Naive thymus-derived CD8-positive, alpha-beta T cell (primary cell): ENCODE measurements around the gene FAM107B. TPM values are rescaled to one million over a fixed set of nuclear protein-coding genes. Genes with fewer than 3 reads are reported as not detected.
"Not testable (repeated sequence)": the region's sequence is repeated elsewhere in the genome, so short reads cannot be mapped to it uniquely, and the experiment has no call there.

Source experiments
- ATAC-seq, 2 donors: fragments of 150-1000 bp; cut with Tn5 transposase in 1 of 2; sonication (Bioruptor Pico), chemical (Tn5 transposase) in 1 of 2; 1 replicate in 1 of 2; 2 replicates in 1 of 2; pipeline ENCODE4 v1.10.0; 2021; ENCODE audit warnings: mild to moderate bottlenecking in 2 of 2, moderate library complexity in 2 of 2
- POLR2A ChIA-PET: fragments of 350-600 bp; sonication (Branson Sonifier 250); formaldehyde crosslinking; loops from one replicate; lab custom pipeline; 2021; ENCODE audit warnings: antibody characterized with exemption; lab: Charles Lee
- DNase-seq, 10 donors: peaks; one replicate each; pipeline versions ENCODE4 v3.0.0 to v3.0.0-alpha.2; 2020 to 2022
- H3K27ac Mint-ChIP-seq, 10 donors: one replicate each; pipeline ENCODE4 v1.8.0; 2020 to 2022; ENCODE audit warnings: mild to moderate bottlenecking in 10 of 10, mixed read lengths in 10 of 10, moderate library complexity in 4 of 10, inconsistent platforms in 1 of 10
- H3K27me3 Mint-ChIP-seq, 5 donors: one replicate each; pipeline ENCODE4 v1.8.0; 2021 to 2022; ENCODE audit warnings: mixed read lengths in 5 of 5
- H3K36me3 Mint-ChIP-seq, 3 donors: one replicate each; pipeline ENCODE4 v1.8.0; 2020 to 2022; ENCODE audit warnings: mixed read lengths in 3 of 3, mild to moderate bottlenecking in 2 of 3, inconsistent platforms in 1 of 3
- H3K4me1 Mint-ChIP-seq, 4 donors: one replicate each; pipeline ENCODE4 v1.8.0; 2021 to 2022; ENCODE audit warnings: mixed read lengths in 4 of 4
- H3K4me3 Mint-ChIP-seq, 10 donors: one replicate each; pipeline ENCODE4 v1.8.0; 2020 to 2022; ENCODE audit warnings: mild to moderate bottlenecking in 10 of 10, mixed read lengths in 10 of 10, moderate library complexity in 6 of 10, inconsistent platforms in 1 of 10
- H3K9me3 Mint-ChIP-seq, 9 donors: one replicate each; pipeline ENCODE4 v1.8.0; 2020 to 2022; ENCODE audit warnings: mixed read lengths in 9 of 9, mild to moderate bottlenecking in 3 of 9, inconsistent platforms in 1 of 9, moderate library complexity in 1 of 9
- polyA plus RNA-seq, 3 donors: library from polyadenylated mRNA; unstranded; fragments of 300-500 nt; fragmentation: Illumina TruSeq; gene quantifications; one replicate each; pipeline ENCODE4 v1.2.3, GENCODE V29; 2021
- total RNA-seq, 8 experiments: library from RNA in 2 of 8; stranded (reverse) in 2 of 8; gene quantifications; one replicate each; pipeline ENCODE4 v1.2.3 and lab custom pipeline; 2021 to 2026

Gene FAM107B
- total and polyA plus RNA-seq, 5 experiments from 2014 or later, result 250 to 319 (median 260) TPM

DNA sequence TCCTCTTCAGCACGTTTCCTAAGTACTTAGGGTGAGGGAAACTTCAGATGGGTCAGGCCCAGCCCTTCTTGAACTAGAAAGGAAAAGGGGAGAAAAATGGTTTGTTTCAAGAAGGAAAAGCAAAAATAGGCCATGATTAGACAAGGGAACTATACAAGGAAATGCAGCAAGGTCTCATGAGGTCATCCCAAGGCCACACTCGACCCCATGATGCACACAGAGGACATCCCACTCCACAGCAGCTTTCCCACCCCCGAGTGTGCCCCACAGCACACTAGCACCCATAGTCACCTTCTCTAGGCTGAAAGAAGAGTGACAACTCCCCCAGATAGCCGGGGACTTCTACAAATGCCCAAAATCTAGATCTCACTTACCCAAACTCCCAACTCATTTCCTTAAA lies 173.4 kb downstream of the FAM107B start:
- H3K9me3 Mint-ChIP-seq, result no peaks in the 10 kb centered on the region
- no peaks in the 10 kb centered on the region for H3K27me3 Mint-ChIP-seq
- H3K4me3 Mint-ChIP-seq, result peak overlapping the region; percentile 80 to 100 (median 98)
- H3K4me1 Mint-ChIP-seq, result peaks cover 46 to 93% (median 78%) of the 10 kb centered on the region in 4 donors
- peaks cover 0 to 48% (median 29%) of the 10 kb centered on the region in 3 donors for H3K36me3 Mint-ChIP-seq
- ATAC-seq, result no peak
- H3K27ac Mint-ChIP-seq, result peak overlapping the region; percentile 80 to 98 (median 92)
- POLR2A ChIA-PET, result interaction anchor here (0.6 to 3.5 kb wide), 7 partner anchors 10 to 102 kb away, joined by 3 to 30 read pairs (median 6); no protein-coding TSS in a partner anchor
- no peak for DNase-seq

DNA sequence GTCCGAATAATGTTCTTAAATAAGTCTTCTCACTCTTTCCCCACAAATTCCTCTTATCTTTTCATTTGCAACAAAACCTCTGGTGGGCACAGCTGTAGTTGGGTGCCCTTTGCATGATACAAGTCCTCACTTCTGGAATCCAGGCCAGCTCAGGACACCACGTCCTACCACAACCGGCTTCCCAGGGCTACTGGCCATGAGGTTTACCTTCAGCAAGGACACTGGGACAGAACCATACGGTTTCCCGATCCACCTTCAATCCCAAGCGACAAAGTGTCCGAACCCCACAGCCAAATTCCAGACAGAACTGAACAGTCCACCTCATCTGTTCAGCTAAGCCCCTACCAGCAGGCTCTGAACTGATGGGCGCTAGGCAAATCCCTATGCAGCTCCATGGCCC lies 174.6 kb downstream of the FAM107B start:
- Mint-ChIP-seq H3K27me3 (no peaks in the 10 kb centered on the region), H3K27ac (peak overlapping the region; percentile 74 to 98 (median 94)), H3K36me3 (peaks cover 4 to 60% (median 40%) of the 10 kb centered on the region in 3 donors), H3K9me3 (peaks cover 0 to 8% (median 0%) of the 10 kb centered on the region in 9 donors), H3K4me3 (peak overlapping the region in 9 of 10 donors; percentile 22 to 73 (median 46)), H3K4me1 (peaks cover 51 to 92% (median 83%) of the 10 kb centered on the region in 4 donors)
- DNase-seq (no peak), ATAC-seq (no peak)
- POLR2A ChIA-PET, result interaction anchor here (0.7 to 3.5 kb wide), 11 partner anchors 8 to 101 kb away, joined by 3 to 30 read pairs (median 6); no protein-coding TSS in a partner anchor

DNA sequence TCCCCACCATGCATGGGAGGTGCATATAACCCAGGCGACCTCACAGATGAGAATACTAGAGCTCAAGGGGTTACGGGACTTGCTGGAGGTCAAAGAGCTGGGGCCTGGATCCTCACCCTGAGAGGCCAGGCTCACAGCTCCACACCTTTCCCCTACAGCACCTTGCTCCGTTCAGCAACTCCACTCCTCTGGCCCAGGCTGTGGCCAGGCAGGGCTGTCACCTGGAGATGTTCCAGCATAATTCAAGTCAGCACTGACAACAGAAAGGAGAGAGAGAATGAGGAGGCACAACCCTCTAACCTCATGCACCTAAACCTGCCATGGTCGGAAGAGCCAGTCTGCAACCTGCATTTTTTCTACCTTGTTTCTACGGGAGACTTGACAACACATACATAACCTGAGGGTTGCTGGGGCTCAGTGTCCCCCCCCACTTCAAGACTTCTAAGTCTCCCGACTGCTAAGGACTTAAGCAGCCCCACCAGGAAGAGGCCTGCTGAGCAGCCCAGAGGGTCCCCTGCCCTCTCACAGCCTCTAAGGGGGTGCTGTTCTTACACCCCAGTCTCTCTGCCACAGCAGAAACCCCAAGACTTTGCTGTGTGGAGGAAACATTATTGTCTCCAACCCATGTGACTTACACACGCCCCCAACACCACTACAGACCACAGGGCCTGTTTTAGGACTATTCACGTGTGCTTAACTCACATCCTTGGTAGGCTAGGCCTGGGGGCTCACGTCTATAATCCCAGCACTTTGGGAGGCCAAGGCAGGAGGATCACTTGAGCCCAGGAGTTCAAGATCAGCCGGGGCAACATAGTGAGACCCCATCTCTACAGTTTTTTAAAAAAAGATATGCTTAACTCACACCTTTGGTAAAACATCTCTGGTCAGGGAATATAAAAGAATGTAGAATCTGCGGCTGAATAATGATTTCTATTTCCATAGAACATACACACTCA lies 175.6 kb downstream of the FAM107B start:
- Mint-ChIP-seq H3K27ac (peak overlapping the region; percentile 74 to 98 (median 94)), H3K36me3 (peaks cover 4 to 67% (median 48%) of the 10 kb centered on the region in 3 donors), H3K4me1 (peaks cover 51 to 91% (median 87%) of the 10 kb centered on the region in 4 donors), H3K27me3 (no peaks in the 10 kb centered on the region), H3K4me3 (peak overlapping the region in 9 of 10 donors; percentile 22 to 73 (median 47)), H3K9me3 (peaks cover 0 to 8% (median 0%) of the 10 kb centered on the region in 9 donors)
- DNase-seq (peak in 7 of 10 donors; percentile 46 to 78 (median 72)), ATAC-seq (peak; percentile 55 to 72)
- POLR2A ChIA-PET, result interaction anchor here (0.5 to 3.5 kb wide), 14 partner anchors 10 to 149 kb away, joined by 3 to 30 read pairs (median 6); no protein-coding TSS in a partner anchor

DNA sequence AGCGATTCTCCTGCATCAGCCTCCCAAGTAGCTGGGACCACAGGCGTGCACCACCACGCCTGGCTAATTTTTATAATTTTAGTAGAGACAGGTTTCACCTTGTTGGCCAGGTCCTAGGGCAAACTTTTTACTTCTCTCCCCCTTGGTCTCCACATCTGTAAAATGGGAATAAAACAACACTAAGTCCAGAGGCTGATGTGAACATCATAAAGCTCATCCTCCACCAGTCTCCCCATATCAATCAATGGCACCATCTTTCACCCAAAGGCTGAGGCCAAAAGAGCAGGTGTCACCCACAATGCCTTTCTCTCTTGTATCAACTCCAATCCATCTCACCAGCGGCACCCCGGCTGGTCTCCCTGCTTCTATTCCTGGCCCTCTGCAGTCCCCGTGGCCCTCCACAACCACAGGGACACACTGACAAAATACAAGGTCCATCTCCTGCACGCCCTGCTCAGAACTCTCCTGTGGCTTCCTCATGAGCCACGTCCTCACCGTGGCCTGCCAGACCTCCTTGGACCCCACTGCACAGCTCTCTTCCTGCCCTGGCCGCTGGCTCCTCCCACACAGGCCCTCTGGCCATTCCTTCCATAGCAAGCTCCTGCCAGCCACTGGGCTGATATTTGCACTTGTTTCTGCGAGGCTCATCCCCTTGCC lies 179.0 kb downstream of the FAM107B start:
- ATAC-seq, result no peak
- Mint-ChIP-seq H3K4me3 (peak overlapping the region in 6 of 10 donors; percentile 8 to 55 (median 40)), H3K36me3 (peaks cover 4 to 74% (median 44%) of the 10 kb centered on the region in 3 donors), H3K27me3 (no peaks in the 10 kb centered on the region), H3K27ac (peak overlapping the region in 9 of 10 donors; percentile 67 to 96 (median 87)), H3K4me1 (peaks cover 34 to 93% (median 78%) of the 10 kb centered on the region in 4 donors), H3K9me3 (peaks cover 0 to 8% (median 0%) of the 10 kb centered on the region in 9 donors)
- POLR2A ChIA-PET, result interaction anchor here (0.5 to 1.6 kb wide), 5 partner anchors 12 to 243 kb away, joined by 3 to 4 read pairs (median 3); no protein-coding TSS in a partner anchor
- DNase-seq, result no peak

DNA sequence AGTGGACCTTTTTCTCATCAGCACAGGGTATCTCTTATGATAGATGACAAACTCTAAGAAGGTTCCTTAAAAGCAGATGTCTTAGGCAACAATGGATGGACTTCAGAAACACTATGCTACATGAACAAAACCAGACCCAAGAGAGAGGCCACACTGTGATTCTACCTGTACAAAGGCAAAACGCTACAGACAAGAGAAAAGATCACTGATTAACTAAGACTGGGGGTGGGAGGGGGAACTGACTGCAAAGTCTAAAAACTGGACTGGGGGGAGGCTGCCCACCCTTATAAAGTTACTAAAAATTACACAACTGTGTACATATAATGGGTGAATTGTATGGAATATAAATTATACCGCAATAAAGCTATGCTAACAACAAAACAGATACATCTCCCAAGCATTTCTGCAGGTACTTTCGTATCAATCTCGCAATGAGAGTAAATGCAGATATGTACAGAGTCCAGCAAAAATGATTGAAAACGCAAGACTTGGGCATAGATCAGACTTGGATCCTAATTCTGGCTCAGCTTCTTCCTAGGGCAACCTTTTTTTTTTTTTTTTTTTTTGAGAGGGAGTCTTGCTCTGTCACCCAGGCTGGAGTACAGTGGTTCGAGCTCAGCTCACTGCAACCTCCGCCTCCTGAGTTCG lies 179.7 kb downstream of the FAM107B start:
- H3K4me1 Mint-ChIP-seq, result peaks cover 32 to 93% (median 77%) of the 10 kb centered on the region in 4 donors
- H3K9me3 Mint-ChIP-seq, result peaks cover 0 to 8% (median 0%) of the 10 kb centered on the region in 9 donors
- no peak for DNase-seq
- no peak for ATAC-seq
- H3K27ac Mint-ChIP-seq, result peak overlapping the region in 9 of 10 donors; percentile 1 to 96 (median 74)
- peak overlapping the region in 2 of 10 donors; percentile 9 to 14 for H3K4me3 Mint-ChIP-seq
- peaks cover 4 to 70% (median 44%) of the 10 kb centered on the region in 3 donors for H3K36me3 Mint-ChIP-seq
- no peaks in the 10 kb centered on the region for H3K27me3 Mint-ChIP-seq
- POLR2A ChIA-PET, result interaction anchor here (0.5 to 1.8 kb wide), 6 partner anchors 17 to 244 kb away, joined by 3 to 7 read pairs (median 4); no protein-coding TSS in a partner anchor

DNA sequence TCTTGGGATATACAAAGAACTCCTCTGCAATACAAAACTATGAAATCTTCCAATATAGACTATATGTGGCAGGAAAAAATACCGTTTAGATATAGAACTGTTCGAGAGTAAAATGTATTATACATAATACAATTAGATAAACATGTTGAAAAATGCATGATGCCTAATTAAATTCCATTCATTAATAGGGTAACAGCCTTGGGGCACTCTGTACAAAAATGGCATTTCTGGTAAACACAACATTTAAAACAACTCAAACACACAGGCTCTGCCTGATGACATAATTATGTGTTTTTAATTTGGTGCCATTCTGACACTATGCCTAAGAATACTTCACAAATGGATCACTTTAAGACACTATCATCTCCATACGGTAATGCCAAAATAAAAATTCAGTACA lies 180.9 kb downstream of the FAM107B start:
- peaks cover 0 to 8% (median 0%) of the 10 kb centered on the region in 9 donors for H3K9me3 Mint-ChIP-seq
- no peak overlapping the region for H3K4me3 Mint-ChIP-seq
- ATAC-seq (no peak), DNase-seq (no peak)
- POLR2A ChIA-PET, result interaction anchor here (1.3 to 2.1 kb wide), 3 partner anchors 10 to 33 kb away, joined by 7 to 8 read pairs (median 7); no protein-coding TSS in a partner anchor
- H3K4me1 Mint-ChIP-seq, result peaks cover 25 to 91% (median 76%) of the 10 kb centered on the region in 4 donors
- H3K27me3 Mint-ChIP-seq, result no peaks in the 10 kb centered on the region
- H3K27ac Mint-ChIP-seq, result peak overlapping the region in 6 of 10 donors; percentile 48 to 90 (median 64)
- H3K36me3 Mint-ChIP-seq, result peaks cover 4 to 61% (median 38%) of the 10 kb centered on the region in 3 donors

DNA sequence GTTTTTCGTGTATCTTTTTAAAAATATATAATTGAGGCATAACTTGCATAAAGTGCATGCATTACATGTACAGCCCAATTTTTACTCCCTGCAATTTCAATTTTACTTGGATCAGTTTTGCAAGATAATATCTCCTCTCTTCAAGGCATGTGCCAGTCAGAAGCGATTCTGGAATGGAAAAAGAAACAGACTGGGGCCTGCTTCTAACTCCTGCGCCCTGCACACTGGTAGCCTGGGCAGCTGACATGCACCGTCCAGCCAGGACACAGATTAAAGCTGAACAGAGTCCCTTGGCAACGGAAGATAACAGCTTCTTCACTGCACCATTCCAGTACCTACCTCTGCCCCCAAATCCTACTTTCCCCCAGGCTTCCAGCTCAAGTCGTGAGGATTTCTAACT lies 182.1 kb downstream of the FAM107B start:
- Mint-ChIP-seq H3K9me3 (peaks cover 0 to 8% (median 0%) of the 10 kb centered on the region in 9 donors), H3K4me3 (no peak overlapping the region), H3K4me1 (peaks cover 26 to 93% (median 77%) of the 10 kb centered on the region in 4 donors), H3K36me3 (peaks cover 4 to 50% (median 30%) of the 10 kb centered on the region in 3 donors), H3K27me3 (no peaks in the 10 kb centered on the region), H3K27ac (peak overlapping the region in 5 of 10 donors; percentile 27 to 90 (median 66))
- POLR2A ChIA-PET, result interaction anchor here (1.2 to 2.1 kb wide), 3 partner anchors 8 to 23 kb away, joined by 4 to 8 read pairs (median 5); no protein-coding TSS in a partner anchor
- DNase-seq, result no peak
- ATAC-seq, result no peak

DNA sequence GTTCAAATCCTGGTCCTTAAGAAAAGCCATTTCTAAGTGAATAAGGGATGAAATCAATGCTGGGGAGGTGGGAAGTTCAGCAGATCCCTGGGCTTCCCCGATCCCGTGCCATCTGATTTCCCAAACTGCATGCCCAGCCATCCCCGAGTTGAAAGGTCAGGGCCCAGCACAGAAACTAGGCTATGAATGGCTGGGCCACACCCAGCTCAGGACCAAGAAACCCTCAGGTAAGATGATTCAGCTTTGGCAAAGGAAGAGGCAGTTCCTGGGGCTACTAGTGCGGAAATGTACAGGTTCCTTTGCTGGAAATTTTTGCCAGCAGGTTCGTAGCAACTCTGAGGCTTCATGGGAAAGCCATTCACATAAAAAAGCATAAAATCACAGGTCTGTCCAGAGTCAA lies 182.7 kb downstream of the FAM107B start:
- DNase-seq (no peak), ATAC-seq (no peak)
- Mint-ChIP-seq H3K36me3 (peaks cover 4 to 44% (median 25%) of the 10 kb centered on the region in 3 donors), H3K27ac (peak overlapping the region in 7 of 10 donors; percentile 38 to 90 (median 81)), H3K9me3 (peaks cover 0 to 8% (median 0%) of the 10 kb centered on the region in 9 donors), H3K4me3 (peak overlapping the region in 2 of 10 donors; percentile 20 to 29), H3K4me1 (peaks cover 28 to 92% (median 77%) of the 10 kb centered on the region in 4 donors), H3K27me3 (no peaks in the 10 kb centered on the region)
- POLR2A ChIA-PET, result interaction anchor here (0.6 to 1.5 kb wide), 5 partner anchors 8 to 23 kb away, joined by 4 to 5 read pairs (median 4); no protein-coding TSS in a partner anchor

DNA sequence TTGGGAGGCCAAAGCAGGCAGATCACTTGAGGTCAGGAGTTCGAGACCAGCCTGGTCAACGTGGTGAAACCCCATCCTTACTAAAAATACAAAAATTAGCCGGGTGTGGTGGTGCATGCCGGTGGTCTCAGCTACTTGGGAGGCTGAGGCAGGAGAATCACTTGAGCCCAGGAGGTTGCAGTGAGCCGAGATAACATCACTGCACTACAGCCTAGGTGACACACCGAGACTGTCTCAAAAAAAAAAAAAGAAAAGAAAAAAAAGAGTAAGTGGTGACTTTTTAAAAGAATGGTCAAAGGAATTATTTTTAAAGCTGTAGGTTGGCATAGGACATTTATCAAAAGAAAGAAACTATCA lies 185.8 kb downstream of the FAM107B start:
- not testable (repeated sequence) for H3K9me3 Mint-ChIP-seq, DNase-seq, H3K27me3 Mint-ChIP-seq, ATAC-seq
- POLR2A ChIA-PET, result interaction anchor here (0.5 to 12.1 kb wide), 12 partner anchors 9 to 279 kb away, joined by 3 to 314 read pairs (median 6); no protein-coding TSS in a partner anchor
- H3K36me3 Mint-ChIP-seq, result peaks cover 0 to 17% (median 4%) of the 10 kb centered on the region in 3 donors
- H3K27ac Mint-ChIP-seq, result peak overlapping the region; percentile 90 to 100 (median 98)
- peaks cover 33 to 92% (median 83%) of the 10 kb centered on the region in 4 donors for H3K4me1 Mint-ChIP-seq
- peak overlapping the region in 9 of 10 donors; percentile 34 to 90 (median 84) for H3K4me3 Mint-ChIP-seq

DNA sequence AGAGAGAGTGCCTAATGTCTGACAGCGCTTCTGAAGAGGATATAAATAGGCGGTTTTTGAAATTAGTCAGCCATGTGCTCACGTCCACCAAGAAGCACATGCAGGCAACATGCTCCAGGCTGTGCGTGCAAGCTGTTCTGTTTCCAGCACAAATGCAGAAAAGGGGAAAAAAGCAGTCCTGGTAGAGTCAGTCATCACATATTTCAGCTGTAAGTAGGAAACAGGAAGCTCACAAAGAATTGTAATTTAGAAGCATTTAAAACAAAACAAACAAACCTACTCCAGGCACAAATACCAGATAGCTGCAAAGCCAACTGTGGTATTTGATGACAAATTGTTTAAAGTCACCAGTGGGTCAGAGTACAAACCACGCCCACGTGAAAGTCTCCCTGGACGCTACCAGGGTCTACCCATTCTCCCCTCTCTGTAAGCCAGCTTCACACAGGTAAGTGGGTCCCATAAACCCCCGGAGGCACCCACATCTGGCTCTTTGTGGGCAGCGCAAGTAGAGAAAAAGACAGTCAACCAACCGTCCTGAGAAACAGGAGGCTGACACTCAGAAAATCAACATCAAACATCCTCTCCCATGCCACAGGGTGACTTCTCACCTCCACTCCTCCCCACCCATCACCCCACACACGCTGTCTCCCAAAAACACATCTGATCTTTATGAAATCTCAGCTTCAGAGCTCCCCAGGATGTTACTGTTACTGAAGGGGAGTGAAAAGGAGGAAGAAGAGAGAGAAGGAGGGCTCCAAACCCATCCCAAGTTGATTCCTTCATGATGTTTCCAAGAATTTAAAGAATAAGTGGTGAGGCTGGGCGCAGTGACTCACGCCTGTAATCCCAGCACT lies 186.4 kb downstream of the FAM107B start:
- peak; percentile 2 to 26 for ATAC-seq
- Mint-ChIP-seq H3K27me3 (no peaks in the 10 kb centered on the region), H3K9me3 (peaks cover 0 to 3% (median 0%) of the 10 kb centered on the region in 9 donors), H3K36me3 (peaks cover 0 to 11% (median 4%) of the 10 kb centered on the region in 3 donors), H3K27ac (peak overlapping the region; percentile 90 to 100 (median 98)), H3K4me1 (peaks cover 39 to 94% (median 87%) of the 10 kb centered on the region in 4 donors), H3K4me3 (peak overlapping the region; percentile 72 to 90 (median 84))
- POLR2A ChIA-PET, result interaction anchor here (0.5 to 12.1 kb wide), 19 partner anchors 9 to 803 kb away, joined by 3 to 314 read pairs (median 4); partner anchors contain the start of genes CDNF, HSPA14, MSANTD7 and SUV39H2
- DNase-seq, result peak in 3 of 10 donors; percentile 44 to 49 (median 47)
